ENCODE results near the gene ELL2. TPM values are rescaled to one million over a fixed set of nuclear protein-coding genes. Genes with fewer than 3 reads are reported as not detected.

Gene ELL2
- polyA plus RNA-seq, 1 donor from 2014 or later: 1.4 TPM

- H3F3A ChIP-seq (ENCODE audit: insufficient read depth, low read length, poor library complexity, severe bottlenecking): no peaks in the 10 kb centered on the region
Measured at GRCh38 chr5:95861221-95861863, 100.3 kb downstream of the ELL2 start.

DNA sequence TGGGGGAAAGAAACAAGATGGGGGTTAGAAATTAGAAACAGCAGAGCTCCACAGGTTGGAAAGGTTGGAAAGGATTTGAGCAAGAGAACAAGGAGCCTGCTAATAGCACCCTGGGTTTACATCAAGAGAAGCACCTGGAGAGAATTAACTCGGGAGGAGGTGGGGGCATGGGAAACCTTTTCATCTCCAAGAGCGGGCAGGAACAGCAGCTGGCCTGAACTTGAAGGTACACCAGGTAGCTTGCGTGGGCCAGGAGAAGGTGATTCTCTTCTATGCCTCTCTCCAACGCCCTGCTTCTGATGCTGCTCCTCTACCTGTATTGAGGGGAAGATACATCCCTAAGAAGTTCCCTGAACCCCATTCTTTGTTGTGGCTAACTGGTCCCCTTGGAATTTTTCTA, 102.0 kb downstream of the ELL2 start:
- no peak overlapping the region for H3K4me3 ChIP-seq (ENCODE audit: low read length)
- H3F3A ChIP-seq (ENCODE audit: insufficient read depth, low read length, poor library complexity, severe bottlenecking): no peaks in the 10 kb centered on the region
- no peaks in the 10 kb centered on the region for H3K9me3 ChIP-seq (ENCODE audit: low read length)
- no peaks in the 10 kb centered on the region for H3K27me3 ChIP-seq (ENCODE audit: insufficient read depth, low read depth, low read length)
- no peaks in the 10 kb centered on the region for H3K9me2 ChIP-seq (ENCODE audit: insufficient read depth, low read length)
- peak overlapping the region; percentile 61 for H3K27ac ChIP-seq (ENCODE audit: low read length)
- TF ChIP-seq EZH2 (IDR thresholded peaks at IDR 0.05; ENCODE audit: borderline replicate concordance, insufficient read depth, low read length, poor library complexity, severe bottlenecking): no peak
- no peak for TF ChIP-seq SMC3 (conservative IDR thresholded peaks at IDR 0.05; ENCODE audit: poor library complexity)
- no peak for TF ChIP-seq MXI1 (conservative IDR thresholded peaks at IDR 0.05; ENCODE audit: poor library complexity, severe bottlenecking)
- TF ChIP-seq, protein P1, sequence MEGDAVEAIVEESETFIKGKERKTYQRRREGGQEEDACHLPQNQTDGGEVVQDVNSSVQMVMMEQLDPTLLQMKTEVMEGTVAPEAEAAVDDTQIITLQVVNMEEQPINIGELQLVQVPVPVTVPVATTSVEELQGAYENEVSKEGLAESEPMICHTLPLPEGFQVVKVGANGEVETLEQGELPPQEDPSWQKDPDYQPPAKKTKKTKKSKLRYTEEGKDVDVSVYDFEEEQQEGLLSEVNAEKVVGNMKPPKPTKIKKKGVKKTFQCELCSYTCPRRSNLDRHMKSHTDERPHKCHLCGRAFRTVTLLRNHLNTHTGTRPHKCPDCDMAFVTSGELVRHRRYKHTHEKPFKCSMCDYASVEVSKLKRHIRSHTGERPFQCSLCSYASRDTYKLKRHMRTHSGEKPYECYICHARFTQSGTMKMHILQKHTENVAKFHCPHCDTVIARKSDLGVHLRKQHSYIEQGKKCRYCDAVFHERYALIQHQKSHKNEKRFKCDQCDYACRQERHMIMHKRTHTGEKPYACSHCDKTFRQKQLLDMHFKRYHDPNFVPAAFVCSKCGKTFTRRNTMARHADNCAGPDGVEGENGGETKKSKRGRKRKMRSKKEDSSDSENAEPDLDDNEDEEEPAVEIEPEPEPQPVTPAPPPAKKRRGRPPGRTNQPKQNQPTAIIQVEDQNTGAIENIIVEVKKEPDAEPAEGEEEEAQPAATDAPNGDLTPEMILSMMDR (IDR thresholded peaks at IDR 0.05; ENCODE audit: poor library complexity, severe bottlenecking): no peak
- TF ChIP-seq RAD21 (conservative IDR thresholded peaks at IDR 0.05): no peak
- no peak for TF ChIP-seq TAF1 (IDR thresholded peaks at IDR 0.05; ENCODE audit: low read depth)
- TF ChIP-seq REST (IDR thresholded peaks at IDR 0.05; ENCODE audit: borderline replicate concordance): no peak
- TF ChIP-seq POLR2AphosphoS5 (IDR thresholded peaks at IDR 0.05): no peak
- TF ChIP-seq EP300 (conservative IDR thresholded peaks at IDR 0.05; ENCODE audit: poor library complexity, severe bottlenecking): no peak
- H3K4me2 ChIP-seq (ENCODE audit: low read length): no peak overlapping the region
- no peaks in the 10 kb centered on the region for H3K36me3 ChIP-seq (ENCODE audit: insufficient read depth, low read length)
- H3K79me2 ChIP-seq (replicated peaks; ENCODE audit: insufficient read depth, low read length): no peaks in the 10 kb centered on the region
- no peaks in the 10 kb centered on the region for H4K20me1 ChIP-seq (ENCODE audit: insufficient read depth)
- H3K9ac ChIP-seq (ENCODE audit: low read length): no peak overlapping the region
- no peak overlapping the region for H2AFZ ChIP-seq (ENCODE audit: low read depth, low read length)

More at GRCh38 chr5:95861221-95861863, 100.3 kb downstream of the ELL2 start:
- no peak overlapping the region for H3K27ac ChIP-seq (ENCODE audit: low read length)
- H3K9me3 ChIP-seq (ENCODE audit: low read length): no peaks in the 10 kb centered on the region
- H3K9ac ChIP-seq (ENCODE audit: low read length): no peak overlapping the region
- no peaks in the 10 kb centered on the region for H3K27me3 ChIP-seq (ENCODE audit: insufficient read depth, low read depth, low read length)
- no peaks in the 10 kb centered on the region for H3K79me2 ChIP-seq (replicated peaks; ENCODE audit: insufficient read depth, low read length)
- no peaks in the 10 kb centered on the region for H3K36me3 ChIP-seq (ENCODE audit: insufficient read depth, low read length)
- H3K4me3 ChIP-seq (ENCODE audit: low read length): no peak overlapping the region
- H4K20me1 ChIP-seq (ENCODE audit: insufficient read depth): no peaks in the 10 kb centered on the region
- H3K4me2 ChIP-seq (ENCODE audit: low read length): no peak overlapping the region
- H3K9me2 ChIP-seq (ENCODE audit: insufficient read depth, low read length): no peaks in the 10 kb centered on the region
- no peak overlapping the region for H2AFZ ChIP-seq (ENCODE audit: low read depth, low read length)
- TF ChIP-seq, protein P1 (IDR thresholded peaks at IDR 0.05; ENCODE audit: poor library complexity, severe bottlenecking): no peak
- TF ChIP-seq SMC3 (conservative IDR thresholded peaks at IDR 0.05; ENCODE audit: poor library complexity) (no peak), RAD21 (conservative IDR thresholded peaks at IDR 0.05) (no peak), REST (IDR thresholded peaks at IDR 0.05; ENCODE audit: borderline replicate concordance) (no peak), EP300 (conservative IDR thresholded peaks at IDR 0.05; ENCODE audit: poor library complexity, severe bottlenecking) (no peak)

Data from neural cell (in vitro differentiated cells).